Neural cell (in vitro differentiated cells): ENCODE data around the gene MYO7B. TPM values are rescaled to one million over a fixed set of nuclear protein-coding genes. Genes with fewer than 3 reads are reported as not detected.

Source experiments
- H2AFZ ChIP-seq: fragments of 200-600, 300-800 bp; sonication (generic), shearing (Covaris generic); 2 replicates; pipeline ENCODE4 v1.6.0; 2014; ENCODE audit warnings: low read depth, mild to moderate bottlenecking, antibody characterized with exemption, low read length, moderate library complexity
- H3F3A ChIP-seq: fragments of 200-600 bp; shearing (Covaris generic); 2 replicates; pipeline ENCODE4 v1.6.1; 2016; ENCODE audit warnings: mild to moderate bottlenecking, moderate library complexity, mixed read lengths, antibody characterized with exemption, low read length; ENCODE audit not compliant: insufficient read depth, poor library complexity, severe bottlenecking
- H3K27ac ChIP-seq: fragments of 200-600, 300-800 bp; sonication (generic), shearing (Covaris generic); 2 replicates; pipeline ENCODE4 v1.5.1; 2014; ENCODE audit warnings: mild to moderate bottlenecking, low read length, moderate library complexity
- H3K27me3 ChIP-seq: fragments of 300-800, 200-600 bp; sonication (generic), shearing (Covaris generic); 2 replicates; pipeline ENCODE4 v1.6.0; 2014; ENCODE audit warnings: mild to moderate bottlenecking, low read depth, low read length, moderate library complexity; ENCODE audit not compliant: insufficient read depth
- H3K36me3 ChIP-seq: fragments of 300-800, 200-600 bp; sonication (generic), shearing (Covaris generic); 2 replicates; pipeline ENCODE4 v1.5.1; 2014; ENCODE audit warnings: mild to moderate bottlenecking, antibody characterized with exemption, low read length, moderate library complexity; ENCODE audit not compliant: insufficient read depth
- H3K4me2 ChIP-seq: fragments of 300-800, 200-600 bp; sonication (generic), shearing (Covaris generic); 2 replicates; pipeline ENCODE4 v1.6.0; 2014; ENCODE audit warnings: mild to moderate bottlenecking, low read length
- H3K4me3 ChIP-seq: fragments of 300-800, 200-600 bp; sonication (generic), shearing (Covaris generic); 2 replicates; pipeline ENCODE4 v1.5.1; 2014; ENCODE audit warnings: mild to moderate bottlenecking, low read length, moderate library complexity
- H3K79me2 ChIP-seq: fragments of 200-600 bp; shearing (Covaris generic); replicated peaks from 2 replicates; pipeline ENCODE4 v1.6.0; 2014; ENCODE audit warnings: mild to moderate bottlenecking, low read length, moderate library complexity; ENCODE audit not compliant: insufficient read depth
- H3K9ac ChIP-seq: fragments of 300-800, 200-600 bp; sonication (generic), shearing (Covaris generic); 2 replicates; pipeline ENCODE4 v1.6.1; 2016; ENCODE audit warnings: mild to moderate bottlenecking, low read length, mixed read lengths
- H3K9me2 ChIP-seq: fragments of 200-600 bp; shearing (Covaris generic); 2 replicates; pipeline ENCODE4 v1.6.1; 2016; ENCODE audit warnings: mild to moderate bottlenecking, low read length, mixed read lengths; ENCODE audit not compliant: insufficient read depth
- H3K9me3 ChIP-seq: fragments of 200-600, 300-800 bp; sonication (generic), shearing (Covaris generic); 2 replicates; pipeline ENCODE4 v1.6.1; 2016; ENCODE audit warnings: mild to moderate bottlenecking, mixed run types, low read length, moderate library complexity, mixed read lengths
- H4K20me1 ChIP-seq: fragments of 200-600 bp; shearing (Covaris generic); 2 replicates; pipeline ENCODE4 v1.6.1; 2016; ENCODE audit warnings: mild to moderate bottlenecking, mixed run types; ENCODE audit not compliant: insufficient read depth
- CTCF ChIP-seq: fragments of 450-650 bp; IDR thresholded peaks from 2 replicates; pipeline ENCODE4 v1.5.1; 2014; ENCODE audit warnings: antibody characterized with exemption, mild to moderate bottlenecking, moderate library complexity; ENCODE audit not compliant: poor library complexity, severe bottlenecking
- EP300 ChIP-seq: fragments of 450-650 bp; conservative IDR thresholded peaks from 2 replicates; pipeline ENCODE4 v1.6.1; 2014; ENCODE audit warnings: antibody characterized with exemption, mild to moderate bottlenecking, moderate library complexity; ENCODE audit not compliant: poor library complexity, severe bottlenecking
- EZH2 ChIP-seq: fragments of 200-600, 300-800 bp; shearing (Covaris generic), sonication (generic); IDR thresholded peaks from 2 replicates; pipeline ENCODE4 v1.6.1; 2014; ENCODE audit warnings: antibody characterized with exemption, low read length, borderline replicate concordance, mild to moderate bottlenecking; ENCODE audit not compliant: insufficient read depth, poor library complexity, severe bottlenecking
- MXI1 ChIP-seq: fragments of 450-650 bp; conservative IDR thresholded peaks from 2 replicates; pipeline ENCODE4 v1.6.1; 2014; ENCODE audit warnings: antibody characterized with exemption, mild to moderate bottlenecking; ENCODE audit not compliant: poor library complexity, severe bottlenecking
- POLR2AphosphoS5 ChIP-seq: IDR thresholded peaks from 2 replicates; pipeline ENCODE4 v1.6.1; 2012
- RAD21 ChIP-seq: fragments of 450-650 bp; conservative IDR thresholded peaks from 2 replicates; pipeline ENCODE4 v1.6.1; 2014; ENCODE audit warnings: antibody characterized with exemption, mild to moderate bottlenecking, moderate library complexity
- REST ChIP-seq: IDR thresholded peaks from 2 replicates; pipeline ENCODE4 v1.6.1; 2012; ENCODE audit warnings: borderline replicate concordance
- SMC3 ChIP-seq: fragments of 450-650 bp; conservative IDR thresholded peaks from 2 replicates; pipeline ENCODE4 v1.6.1; 2014; ENCODE audit warnings: antibody characterized with exemption, mild to moderate bottlenecking, moderate library complexity; ENCODE audit not compliant: poor library complexity
- TAF1 ChIP-seq: IDR thresholded peaks from 2 replicates; pipeline ENCODE4 v1.6.1; 2012; ENCODE audit warnings: low read depth
- polyA plus RNA-seq: library from polyadenylated mRNA; depleted of rRNA; stranded (reverse); fragments of >200 nt; gene quantifications from 2 replicates; pipeline ENCODE4 v1.2.3, GENCODE V29; 2014

MYO7B gene
- polyA plus RNA-seq, 1 donor from 2014 or later = 0.16 TPM

GRCh38 chr2:127654084-127654837 is 118.8 kb downstream of the MYO7B start:
- H3K27ac ChIP-seq = no peak overlapping the region
- no peak overlapping the region for H3K4me3 ChIP-seq
- H2AFZ ChIP-seq = no peak overlapping the region
- no peak for TF ChIP-seq CTCF
- no peak for TF ChIP-seq RAD21
- no peak for TF ChIP-seq EP300
- no peak for TF ChIP-seq MXI1
- no peak for TF ChIP-seq SMC3
- no peak for TF ChIP-seq TAF1
- no peak for TF ChIP-seq REST
- TF ChIP-seq EZH2 = no peak
- TF ChIP-seq POLR2AphosphoS5 = no peak
- no peak overlapping the region for H3K9ac ChIP-seq
- H3K4me2 ChIP-seq = no peak overlapping the region
- no peaks in the 10 kb centered on the region for H3K79me2 ChIP-seq
- no peaks in the 10 kb centered on the region for H3K27me3 ChIP-seq
- H3K9me3 ChIP-seq = no peaks in the 10 kb centered on the region
- H3K36me3 ChIP-seq = no peaks in the 10 kb centered on the region
- no peaks in the 10 kb centered on the region for H3F3A ChIP-seq
- H3K9me2 ChIP-seq = no peaks in the 10 kb centered on the region
- no peaks in the 10 kb centered on the region for H4K20me1 ChIP-seq

GRCh38 chr2:127654838-127655175 is 119.3 kb downstream of the MYO7B start:
- no peak overlapping the region for H3K9ac ChIP-seq
- no peaks in the 10 kb centered on the region for H3F3A ChIP-seq
- no peak overlapping the region for H2AFZ ChIP-seq
- no peaks in the 10 kb centered on the region for H4K20me1 ChIP-seq
- no peak for TF ChIP-seq TAF1
- no peak for TF ChIP-seq REST
- TF ChIP-seq CTCF = no peak
- TF ChIP-seq EZH2 = no peak
- TF ChIP-seq EP300 = no peak
- no peak for TF ChIP-seq RAD21
- H3K4me3 ChIP-seq = no peak overlapping the region
- H3K36me3 ChIP-seq = no peaks in the 10 kb centered on the region
- H3K27ac ChIP-seq = no peak overlapping the region
- no peaks in the 10 kb centered on the region for H3K9me3 ChIP-seq
- H3K4me2 ChIP-seq = no peak overlapping the region
- no peaks in the 10 kb centered on the region for H3K79me2 ChIP-seq
- no peaks in the 10 kb centered on the region for H3K27me3 ChIP-seq
- no peaks in the 10 kb centered on the region for H3K9me2 ChIP-seq
